Breast epithelium (tissue), 4 donors: ENCODE measurements around the gene SLCO4A1. TPM values are rescaled to one million over a fixed set of nuclear protein-coding genes. Genes with fewer than 3 reads are reported as not detected.

Experiments used
- DNase-seq, 2 donors: peaks; one replicate each; pipeline ENCODE4 v3.0.0-alpha.2; 2019; ENCODE audit warnings: low spot score in 2 of 2
- H3K27ac ChIP-seq, 2 donors: fragments of 200-600 bp; sonication (generic) in 1 of 2; one replicate each; pipeline ENCODE4 v1.5.1; 2016 to 2019; ENCODE audit warnings: mild to moderate bottlenecking in 1 of 2
- H3K27me3 ChIP-seq, 2 donors: fragments of 200-600 bp; sonication (generic) in 1 of 2; one replicate each; pipeline versions ENCODE4 v1.5.1 to v1.6.0; 2017 to 2019; ENCODE audit warnings: control low read depth in 1 of 2, mild to moderate bottlenecking in 1 of 2
- H3K36me3 ChIP-seq: fragments of 200-600 bp; one replicate; pipeline ENCODE4 v1.5.1; 2019
- H3K4me1 ChIP-seq, 2 donors: fragments of 200-600 bp; sonication (generic); one replicate each; pipeline ENCODE4 v1.5.1; 2016 to 2019; ENCODE audit warnings: control low read depth in 1 of 2
- H3K4me3 ChIP-seq, 3 donors: fragments of 200-600 bp; sonication (generic); 1 replicate in 2 of 3; 2 replicates in 1 of 3; pipeline ENCODE4 v1.5.1; 2016 to 2019; ENCODE audit warnings: mild to moderate bottlenecking in 3 of 3, moderate library complexity in 2 of 3
- H3K9me3 ChIP-seq, 2 donors: fragments of 200-600 bp; sonication (generic) in 1 of 2; one replicate each; pipeline ENCODE4 v1.5.1; 2016 to 2019; ENCODE audit warnings: control low read depth in 1 of 2
- CTCF ChIP-seq, 3 donors: fragments of 450-650 bp; IDR thresholded peaks; one replicate each; pipeline ENCODE4 v1.5.1; 2016 to 2017; ENCODE audit warnings: antibody characterized with exemption in 3 of 3, mild to moderate bottlenecking in 3 of 3, moderate library complexity in 3 of 3
- POLR2A ChIP-seq: fragments of 450-650 bp; IDR thresholded peaks from one replicate; pipeline ENCODE4 v1.6.1; 2016; ENCODE audit warnings: antibody characterized with exemption, mild to moderate bottlenecking, moderate library complexity
- POLR2AphosphoS5 ChIP-seq, 3 donors: sonication (generic); formaldehyde crosslinking; IDR thresholded peaks; one replicate each; pipeline ENCODE4 v1.6.1; 2017; ENCODE audit warnings: antibody characterized with exemption in 3 of 3
- intact Hi-C: fragments of 100-400 bp; cut with DNase I; formaldehyde crosslinking; loops from one replicate; pipeline ENCODE4 v1.15.1; 2023; ENCODE audit warnings: low total_unique reads
- total RNA-seq, 3 donors: library from RNA; depleted of rRNA; stranded (reverse); fragments of >200 nt; gene quantifications; one replicate each; pipeline ENCODE4 v1.1.0, GENCODE V29; 2016

SLCO4A1 gene
- total RNA-seq, 3 donors from 2014 or later: 8.8 to 26.5 (median 15.4) TPM

GRCh38 chr20:62639765-62640164 lies 2.5 kb upstream of the SLCO4A1 start:
- Histone ChIP-seq H3K27ac (no peak overlapping the region), H3K4me3 (no peak overlapping the region), H3K4me1 (peaks cover 6 to 14% of the 10 kb centered on the region in 2 donors), H3K9me3 (no peaks in the 10 kb centered on the region), H3K36me3 (no peaks in the 10 kb centered on the region), H3K27me3 (peaks cover 0 to 21% of the 10 kb centered on the region in 2 donors)
- DNase-seq: no peak
- TF ChIP-seq POLR2AphosphoS5 (IDR thresholded peaks at IDR 0.05) (no peak), CTCF (IDR thresholded peaks at IDR 0.05) (no peak), POLR2A (no peak)
- intact Hi-C loops: no loop called here

- Histone ChIP-seq H3K27ac (no peak overlapping the region), H3K27me3 (peaks cover 0 to 11% of the 10 kb centered on the region in 2 donors), H3K4me3 (no peak overlapping the region), H3K36me3 (no peaks in the 10 kb centered on the region), H3K4me1 (peaks cover 6 to 14% of the 10 kb centered on the region in 2 donors), H3K9me3 (no peaks in the 10 kb centered on the region)
- no peak for DNase-seq
- intact Hi-C loops: no loop called here
- TF ChIP-seq POLR2AphosphoS5 (IDR thresholded peaks at IDR 0.05): no peak
- TF ChIP-seq POLR2A: no peak
- TF ChIP-seq CTCF (IDR thresholded peaks at IDR 0.05): no peak
Measured at GRCh38 chr20:62640870-62641269, 1.4 kb upstream of the SLCO4A1 start.

GRCh38 chr20:62641321-62642050 lies 817 bp upstream of the SLCO4A1 start:
- no peak for DNase-seq
- H3K9me3 ChIP-seq: no peaks in the 10 kb centered on the region
- H3K27ac ChIP-seq: peak overlapping the region; percentile 17 to 73
- H3K36me3 ChIP-seq: no peaks in the 10 kb centered on the region
- peak overlapping the region; percentile 51 to 73 (median 60) for H3K4me3 ChIP-seq
- H3K4me1 ChIP-seq: peaks cover 6 to 14% of the 10 kb centered on the region in 2 donors
- TF ChIP-seq POLR2A (no peak), CTCF (IDR thresholded peaks at IDR 0.05) (no peak), POLR2AphosphoS5 (IDR thresholded peaks at IDR 0.05) (no peak)
- intact Hi-C loops: no loop called here
- H3K27me3 ChIP-seq: peaks cover 0 to 7% of the 10 kb centered on the region in 2 donors

- Histone ChIP-seq H3K9me3 (no peaks in the 10 kb centered on the region), H3K4me3 (peak overlapping the region; percentile 51 to 73 (median 60)), H3K27me3 (peaks cover 0 to 7% of the 10 kb centered on the region in 2 donors), H3K36me3 (no peaks in the 10 kb centered on the region), H3K4me1 (peaks cover 9 to 17% of the 10 kb centered on the region in 2 donors), H3K27ac (peak overlapping the region; percentile 14 to 25)
- no peak for DNase-seq
- intact Hi-C loops: no loop called here
- TF ChIP-seq POLR2AphosphoS5 (IDR thresholded peaks at IDR 0.05) (no peak), CTCF (IDR thresholded peaks at IDR 0.05) (no peak)
Measured at GRCh38 chr20:62642666-62643520, 590 bp downstream of the SLCO4A1 start.
